NT2/D1 (cell line): ENCODE data around the gene PRKACG.

Experiments used
- SUZ12 ChIP-seq: IDR thresholded peaks from 2 replicates; pipeline ENCODE4 v1.6.1; 2011; ENCODE audit not compliant: insufficient read length, insufficient read depth; ENCODE audit errors: extremely low read depth
- YY1 ChIP-seq: IDR thresholded peaks from 2 replicates; pipeline ENCODE4 v1.6.1; 2011; ENCODE audit not compliant: insufficient read length, insufficient read depth
- ZNF274 ChIP-seq: IDR thresholded peaks from 2 replicates; pipeline ENCODE4 v1.6.1; 2011; ENCODE audit warnings: mild to moderate bottlenecking, low read depth, low read length

DNA sequence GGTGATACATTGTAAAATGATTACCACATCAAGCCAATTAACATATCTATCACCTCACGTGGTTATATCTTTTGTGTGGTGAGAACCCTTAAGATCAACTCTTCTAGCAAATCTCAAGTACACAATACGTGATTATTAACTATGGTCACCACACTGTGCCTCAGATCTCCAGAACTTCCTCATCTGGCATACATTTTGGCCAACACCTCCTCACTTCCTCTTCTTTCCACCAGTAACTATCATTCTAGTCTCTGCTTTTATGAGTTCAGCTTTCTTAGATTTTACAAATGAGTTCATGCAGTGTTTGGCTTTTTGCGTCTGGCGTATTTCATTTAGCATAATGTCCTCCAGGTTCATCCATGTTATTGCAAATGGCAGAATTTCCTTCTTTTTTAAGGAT is 35.8 kb downstream of the PRKACG start:
- TF ChIP-seq SUZ12 (no peak), ZNF274 (no peak), YY1 (no peak)
